ENCODE data around the gene PRPS1L1. TPM values are rescaled to one million over a fixed set of nuclear protein-coding genes. Genes with fewer than 3 reads are reported as not detected.

The PRPS1L1 gene
- polyA plus RNA-seq, 1 donor (not counting 4 experiments of a cell fraction or from before 2014, with no cell fraction given) = not detected

- Histone ChIP-seq H2AFZ (ENCODE audit: control insufficient read depth, low read length) (no peak overlapping the region), H3K4me1 (ENCODE audit: control insufficient read depth, extremely low read depth, insufficient read depth, low read length) (peaks cover 10% of the 10 kb centered on the region), H3K27ac (ENCODE audit: control insufficient read depth, insufficient read depth, low read length) (no peak overlapping the region), H3K79me2 (ENCODE audit: control insufficient read depth, insufficient read depth, low read length) (no peaks in the 10 kb centered on the region), H3K9me1 (ENCODE audit: control insufficient read depth, extremely low read depth, insufficient read depth, low read length) (no peaks in the 10 kb centered on the region), H4K20me1 (ENCODE audit: control insufficient read depth, extremely low read depth, insufficient read depth, low read length) (no peaks in the 10 kb centered on the region), H3K4me2 (ENCODE audit: control insufficient read depth, extremely low read depth, insufficient read depth, low read depth, low read length) (no peak overlapping the region), H3K9ac (ENCODE audit: control insufficient read depth, extremely low read depth, insufficient read depth, low read length) (no peak overlapping the region), H3K36me3 (ENCODE audit: control insufficient read depth in 2 of 2, extremely low read depth in 1 of 2, insufficient read depth in 2 of 2, low read length in 2 of 2) (no peaks in the 10 kb centered on the region), H3K9me3 (ENCODE audit: control insufficient read depth, low read depth, low read length) (no peaks in the 10 kb centered on the region), H3K27me3 (ENCODE audit: control insufficient read depth, extremely low read depth, insufficient read depth, low read length) (no peaks in the 10 kb centered on the region), H3K4me3 (ENCODE audit: control insufficient read depth in 2 of 3, extremely low read depth in 1 of 3, insufficient read depth in 2 of 3, low read depth in 1 of 3, low read length in 3 of 3) (no peak overlapping the region)
- dilution Hi-C loops (cut with MboI; ENCODE audit: extremely low pct_ligation_motif_present, low sequenced_read_pairs) = no loop called here
- no peak for DNase-seq (ENCODE audit: low read depth, low spot score)
- no peak for FAIRE-seq
- TF ChIP-seq EZH2 (IDR thresholded peaks at IDR 0.05; ENCODE audit: low read length) (no peak), CTCF (optimal IDR thresholded peaks at IDR 0.05 in 1 of 3, IDR thresholded peaks at IDR 0.05 in 1 of 3, conservative IDR thresholded peaks at IDR 0.05 in 1 of 3; ENCODE audit: extremely low read depth in 1 of 3, insufficient read depth in 2 of 3, low read length in 3 of 3) (no peak)
Observed at GRCh38 chr7:17989546-17989945, 38.1 kb downstream of the PRPS1L1 start.

GRCh38 chr7:17988858-17989257 is 38.8 kb downstream of the PRPS1L1 start:
- TF ChIP-seq EZH2 (IDR thresholded peaks at IDR 0.05; ENCODE audit: low read length) (no peak), CTCF (optimal IDR thresholded peaks at IDR 0.05 in 1 of 3, IDR thresholded peaks at IDR 0.05 in 1 of 3, conservative IDR thresholded peaks at IDR 0.05 in 1 of 3; ENCODE audit: extremely low read depth in 1 of 3, insufficient read depth in 2 of 3, low read length in 3 of 3) (no peak)
- Histone ChIP-seq H3K9me1 (ENCODE audit: control insufficient read depth, extremely low read depth, insufficient read depth, low read length) (no peaks in the 10 kb centered on the region), H3K9me3 (ENCODE audit: control insufficient read depth, low read depth, low read length) (no peaks in the 10 kb centered on the region), H3K4me2 (ENCODE audit: control insufficient read depth, extremely low read depth, insufficient read depth, low read depth, low read length) (no peak overlapping the region), H3K27me3 (ENCODE audit: control insufficient read depth, extremely low read depth, insufficient read depth, low read length) (no peaks in the 10 kb centered on the region), H3K9ac (ENCODE audit: control insufficient read depth, extremely low read depth, insufficient read depth, low read length) (no peak overlapping the region), H3K4me1 (ENCODE audit: control insufficient read depth, extremely low read depth, insufficient read depth, low read length) (peaks cover 10% of the 10 kb centered on the region), H3K79me2 (ENCODE audit: control insufficient read depth, insufficient read depth, low read length) (no peaks in the 10 kb centered on the region), H3K27ac (ENCODE audit: control insufficient read depth, insufficient read depth, low read length) (no peak overlapping the region), H2AFZ (ENCODE audit: control insufficient read depth, low read length) (no peak overlapping the region), H3K36me3 (ENCODE audit: control insufficient read depth in 2 of 2, extremely low read depth in 1 of 2, insufficient read depth in 2 of 2, low read length in 2 of 2) (no peaks in the 10 kb centered on the region), H3K4me3 (ENCODE audit: control insufficient read depth in 2 of 3, extremely low read depth in 1 of 3, insufficient read depth in 2 of 3, low read depth in 1 of 3, low read length in 3 of 3) (no peak overlapping the region), H4K20me1 (ENCODE audit: control insufficient read depth, extremely low read depth, insufficient read depth, low read length) (no peaks in the 10 kb centered on the region)
- dilution Hi-C loops (cut with MboI; ENCODE audit: extremely low pct_ligation_motif_present, low sequenced_read_pairs) = no loop called here
- DNase-seq (ENCODE audit: low read depth, low spot score) (no peak), FAIRE-seq (no peak)
